ENCODE results near the gene SFXN3. TPM values are rescaled to one million over a fixed set of nuclear protein-coding genes. Genes with fewer than 3 reads are reported as not detected.

The SFXN3 gene
- total and polyA plus RNA-seq, 2 donors from 2014 or later: 23.3 to 51.6 TPM

- H3K4me3 ChIP-seq (ENCODE audit: low read length in 3 of 3): no peak overlapping the region
- intact Hi-C loops (cut with DNase I): no loop called here
- no peaks in the 10 kb centered on the region for H3K9me3 ChIP-seq (ENCODE audit: control insufficient read depth in 2 of 3, insufficient read depth in 1 of 3, low read length in 3 of 3)
- no peak for TF ChIP-seq CTCF (IDR thresholded peaks at IDR 0.05; ENCODE audit: borderline replicate concordance, extremely low read depth, insufficient read depth)
- peaks cover 0 to 17% (median 0%) of the 10 kb centered on the region in 3 donors for H3K4me1 ChIP-seq (ENCODE audit: control insufficient read depth in 2 of 3, insufficient read depth in 2 of 3, low read depth in 1 of 3, low read length in 3 of 3)
- peaks cover 4% of the 10 kb centered on the region for H3K27me3 ChIP-seq (ENCODE audit: control insufficient read depth, insufficient read depth, low read length)
- FAIRE-seq (no peak), DNase-seq (no peak)
- no peaks in the 10 kb centered on the region for H3K36me3 ChIP-seq (ENCODE audit: control insufficient read depth in 2 of 3, insufficient read depth in 3 of 3, low read length in 3 of 3)
- H3K27ac ChIP-seq (ENCODE audit: low read depth in 2 of 2, low read length in 2 of 2): no peak overlapping the region
- H3K9ac ChIP-seq (ENCODE audit: low read length in 3 of 3): no peak overlapping the region
These were observed 14.2 kb upstream of the SFXN3 start for GRCh38 chr10:101016814-101017213.

GRCh38 chr10:101018118-101018599, 12.9 kb upstream of the SFXN3 start:
- H3K4me3 ChIP-seq (ENCODE audit: low read length in 3 of 3): no peak overlapping the region
- DNase-seq (peak in 2 of 5 donors; percentile 22 to 47), FAIRE-seq (no peak)
- no peak overlapping the region for H3K9ac ChIP-seq (ENCODE audit: low read length in 3 of 3)
- no peak for TF ChIP-seq CTCF (IDR thresholded peaks at IDR 0.05; ENCODE audit: borderline replicate concordance, extremely low read depth, insufficient read depth)
- no peaks in the 10 kb centered on the region for H3K36me3 ChIP-seq (ENCODE audit: control insufficient read depth in 2 of 3, insufficient read depth in 3 of 3, low read length in 3 of 3)
- peaks cover 0 to 10% (median 0%) of the 10 kb centered on the region in 3 donors for H3K4me1 ChIP-seq (ENCODE audit: control insufficient read depth in 2 of 3, insufficient read depth in 2 of 3, low read depth in 1 of 3, low read length in 3 of 3)
- H3K27ac ChIP-seq (ENCODE audit: low read depth in 2 of 2, low read length in 2 of 2): no peak overlapping the region
- intact Hi-C loops (cut with DNase I): no loop called here
- peaks cover 4% of the 10 kb centered on the region for H3K27me3 ChIP-seq (ENCODE audit: control insufficient read depth, insufficient read depth, low read length)
- no peaks in the 10 kb centered on the region for H3K9me3 ChIP-seq (ENCODE audit: control insufficient read depth in 2 of 3, insufficient read depth in 1 of 3, low read length in 3 of 3)

- H3K4me3 ChIP-seq (ENCODE audit: low read length in 3 of 3): no peak overlapping the region
- peak; percentile 65 for TF ChIP-seq CTCF (IDR thresholded peaks at IDR 0.05; ENCODE audit: borderline replicate concordance, extremely low read depth, insufficient read depth)
- H3K9me3 ChIP-seq (ENCODE audit: control insufficient read depth in 2 of 3, insufficient read depth in 1 of 3, low read length in 3 of 3): no peaks in the 10 kb centered on the region
- peaks cover 0 to 7% (median 0%) of the 10 kb centered on the region in 3 donors for H3K4me1 ChIP-seq (ENCODE audit: control insufficient read depth in 2 of 3, insufficient read depth in 2 of 3, low read depth in 1 of 3, low read length in 3 of 3)
- intact Hi-C loops (cut with DNase I): no loop called here
- H3K27ac ChIP-seq (ENCODE audit: low read depth in 2 of 2, low read length in 2 of 2): no peak overlapping the region
- FAIRE-seq (no peak), DNase-seq (peak; percentile 86 to 91 (median 87))
- no peak overlapping the region for H3K9ac ChIP-seq (ENCODE audit: low read length in 3 of 3)
- no peaks in the 10 kb centered on the region for H3K36me3 ChIP-seq (ENCODE audit: control insufficient read depth in 2 of 3, insufficient read depth in 3 of 3, low read length in 3 of 3)
- peaks cover 4% of the 10 kb centered on the region for H3K27me3 ChIP-seq (ENCODE audit: control insufficient read depth, insufficient read depth, low read length)
These were observed 12.2 kb upstream of the SFXN3 start for GRCh38 chr10:101018600-101019439.

Data from kidney (tissue), 14 donors.